ENCODE measurements around the gene PLEKHB2. TPM values are rescaled to one million over a fixed set of nuclear protein-coding genes. Genes with fewer than 3 reads are reported as not detected.

Gene PLEKHB2
- polyA plus RNA-seq, 2 of the 4 experiments (the other 2 are of a cell fraction): 57.5 to 76.6 TPM

GRCh38 chr2:131154071-131154531 is 49.0 kb downstream of the PLEKHB2 start:
- FAIRE-seq (no peak), DNase-seq (ENCODE audit: low read depth in 1 of 2, low spot score in 1 of 2) (peak; percentile 65 to 72), ATAC-seq (peak; percentile 84 to 93)
- Histone ChIP-seq H3K9me3 (no peaks in the 10 kb centered on the region), H3K4me3 (no peak overlapping the region), H3K4me1 (no peaks in the 10 kb centered on the region), H3K4me2 (no peak overlapping the region), H3K27ac (no peak overlapping the region)
- WGBS (ENCODE audit: missing lambda C conversion rate): 35% methylated on average over 9 of the region's 10 CpGs
- CTCF ChIA-PET: interaction anchor here (0.6 to 3.9 kb wide), 18 partner anchors 10 to 647 kb away, joined by 3 to 26 read pairs (median 5); partner anchors contain the start of gene MZT2A
- no peak for TF ChIP-seq ESRRA (IDR thresholded peaks at IDR 0.05; ENCODE audit: borderline replicate concordance, low read length)
- TF ChIP-seq TFCP2L1 (CRISPR knock-in tag; IDR thresholded peaks at IDR 0.05): no peak
- TF ChIP-seq USF2 (IDR thresholded peaks at IDR 0.05): no peak
- no peak for TF ChIP-seq RCOR1 (IDR thresholded peaks at IDR 0.05; ENCODE audit: low read depth, low read length)
- peak; percentile 76 for TF ChIP-seq SMC3 (IDR thresholded peaks at IDR 0.05)
- no peak for TF ChIP-seq HES2 (IDR thresholded peaks at IDR 0.05)
- no peak for TF ChIP-seq NR3C1 (IDR thresholded peaks at IDR 0.05)
- TF ChIP-seq, protein P1, sequence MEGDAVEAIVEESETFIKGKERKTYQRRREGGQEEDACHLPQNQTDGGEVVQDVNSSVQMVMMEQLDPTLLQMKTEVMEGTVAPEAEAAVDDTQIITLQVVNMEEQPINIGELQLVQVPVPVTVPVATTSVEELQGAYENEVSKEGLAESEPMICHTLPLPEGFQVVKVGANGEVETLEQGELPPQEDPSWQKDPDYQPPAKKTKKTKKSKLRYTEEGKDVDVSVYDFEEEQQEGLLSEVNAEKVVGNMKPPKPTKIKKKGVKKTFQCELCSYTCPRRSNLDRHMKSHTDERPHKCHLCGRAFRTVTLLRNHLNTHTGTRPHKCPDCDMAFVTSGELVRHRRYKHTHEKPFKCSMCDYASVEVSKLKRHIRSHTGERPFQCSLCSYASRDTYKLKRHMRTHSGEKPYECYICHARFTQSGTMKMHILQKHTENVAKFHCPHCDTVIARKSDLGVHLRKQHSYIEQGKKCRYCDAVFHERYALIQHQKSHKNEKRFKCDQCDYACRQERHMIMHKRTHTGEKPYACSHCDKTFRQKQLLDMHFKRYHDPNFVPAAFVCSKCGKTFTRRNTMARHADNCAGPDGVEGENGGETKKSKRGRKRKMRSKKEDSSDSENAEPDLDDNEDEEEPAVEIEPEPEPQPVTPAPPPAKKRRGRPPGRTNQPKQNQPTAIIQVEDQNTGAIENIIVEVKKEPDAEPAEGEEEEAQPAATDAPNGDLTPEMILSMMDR (IDR thresholded peaks at IDR 0.05): peak; percentile 94
- TF ChIP-seq CEBPB (IDR thresholded peaks at IDR 0.05): no peak
- no peak for TF ChIP-seq ZFP36 (IDR thresholded peaks at IDR 0.05; ENCODE audit: borderline replicate concordance, partially characterized antibody)
- TF ChIP-seq FOSB (CRISPR knock-in tag; IDR thresholded peaks at IDR 0.05): no peak
- TF ChIP-seq RAD21 (conservative IDR thresholded peaks at IDR 0.05 in 1 of 2, IDR thresholded peaks at IDR 0.05 in 1 of 2): peak; percentile 95
- no peak for TF ChIP-seq ZNF302 (CRISPR knock-in tag; IDR thresholded peaks at IDR 0.05)
- POLR2A ChIA-PET: no interaction called here

DNA sequence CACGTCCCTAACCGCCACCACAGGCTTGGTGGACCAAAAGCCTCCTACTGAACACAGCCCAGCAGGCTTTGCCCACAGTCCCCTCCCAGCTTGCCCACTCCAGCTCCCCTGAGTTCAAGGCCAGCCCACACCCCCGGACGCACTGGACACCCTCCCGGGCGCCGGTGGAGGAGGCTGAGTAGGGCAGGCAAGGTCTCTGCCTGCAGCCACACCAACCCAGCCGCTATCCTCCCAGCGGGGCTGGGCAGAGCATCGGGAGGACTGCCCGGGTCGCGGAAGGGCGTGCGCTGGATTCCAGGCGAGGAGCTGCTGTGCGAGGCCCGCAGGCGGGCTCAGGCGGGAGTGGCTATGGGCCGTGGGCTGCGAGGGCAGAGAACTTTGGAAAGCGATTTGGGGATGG is 49.5 kb downstream of the PLEKHB2 start:
- DNase-seq (ENCODE audit: low read depth in 1 of 2, low spot score in 1 of 2) (no peak), FAIRE-seq (no peak), ATAC-seq (no peak)
- Histone ChIP-seq H3K4me2 (no peak overlapping the region), H3K9me3 (no peaks in the 10 kb centered on the region), H3K27ac (no peak overlapping the region), H3K4me3 (no peak overlapping the region), H3K4me1 (no peaks in the 10 kb centered on the region)
- 69% methylated on average over 19 of the region's 23 CpGs for WGBS (ENCODE audit: missing lambda C conversion rate)
- ChIA-PET POLR2A (no interaction called here), CTCF (interaction anchor here (0.8 to 3.9 kb wide), 15 partner anchors 10 to 647 kb away, joined by 3 to 26 read pairs (median 5); partner anchors contain the start of gene MZT2A)
- no peak for TF ChIP-seq POLR2A (IDR thresholded peaks at IDR 0.05; ENCODE audit: low read length)
- no peak for TF ChIP-seq NPAS2 (CRISPR knock-in tag; IDR thresholded peaks at IDR 0.05; ENCODE audit: borderline replicate concordance)
- no peak for TF ChIP-seq FOXS1 (CRISPR knock-in tag; IDR thresholded peaks at IDR 0.05)
- no peak for TF ChIP-seq ESRRA (IDR thresholded peaks at IDR 0.05; ENCODE audit: borderline replicate concordance, low read length)
- TF ChIP-seq EHF (CRISPR knock-in tag; IDR thresholded peaks at IDR 0.05): no peak
- TF ChIP-seq GATA3 (IDR thresholded peaks at IDR 0.05; ENCODE audit: borderline replicate concordance): no peak
- no peak for TF ChIP-seq HMGXB4 (CRISPR knock-in tag; IDR thresholded peaks at IDR 0.05; ENCODE audit: borderline replicate concordance)
- TF ChIP-seq HOXB5 (CRISPR knock-in tag; IDR thresholded peaks at IDR 0.05): no peak
- no peak for TF ChIP-seq POLR2AphosphoS2 (conservative IDR thresholded peaks at IDR 0.05; ENCODE audit: low read length)

Data from A549 (cell line).